ENCODE results near the gene FGF3. TPM values are rescaled to one million over a fixed set of nuclear protein-coding genes. Genes with fewer than 3 reads are reported as not detected.

FGF3 gene
- polyA plus RNA-seq, 1 donor from 2014 or later: 3.7 TPM

DNA sequence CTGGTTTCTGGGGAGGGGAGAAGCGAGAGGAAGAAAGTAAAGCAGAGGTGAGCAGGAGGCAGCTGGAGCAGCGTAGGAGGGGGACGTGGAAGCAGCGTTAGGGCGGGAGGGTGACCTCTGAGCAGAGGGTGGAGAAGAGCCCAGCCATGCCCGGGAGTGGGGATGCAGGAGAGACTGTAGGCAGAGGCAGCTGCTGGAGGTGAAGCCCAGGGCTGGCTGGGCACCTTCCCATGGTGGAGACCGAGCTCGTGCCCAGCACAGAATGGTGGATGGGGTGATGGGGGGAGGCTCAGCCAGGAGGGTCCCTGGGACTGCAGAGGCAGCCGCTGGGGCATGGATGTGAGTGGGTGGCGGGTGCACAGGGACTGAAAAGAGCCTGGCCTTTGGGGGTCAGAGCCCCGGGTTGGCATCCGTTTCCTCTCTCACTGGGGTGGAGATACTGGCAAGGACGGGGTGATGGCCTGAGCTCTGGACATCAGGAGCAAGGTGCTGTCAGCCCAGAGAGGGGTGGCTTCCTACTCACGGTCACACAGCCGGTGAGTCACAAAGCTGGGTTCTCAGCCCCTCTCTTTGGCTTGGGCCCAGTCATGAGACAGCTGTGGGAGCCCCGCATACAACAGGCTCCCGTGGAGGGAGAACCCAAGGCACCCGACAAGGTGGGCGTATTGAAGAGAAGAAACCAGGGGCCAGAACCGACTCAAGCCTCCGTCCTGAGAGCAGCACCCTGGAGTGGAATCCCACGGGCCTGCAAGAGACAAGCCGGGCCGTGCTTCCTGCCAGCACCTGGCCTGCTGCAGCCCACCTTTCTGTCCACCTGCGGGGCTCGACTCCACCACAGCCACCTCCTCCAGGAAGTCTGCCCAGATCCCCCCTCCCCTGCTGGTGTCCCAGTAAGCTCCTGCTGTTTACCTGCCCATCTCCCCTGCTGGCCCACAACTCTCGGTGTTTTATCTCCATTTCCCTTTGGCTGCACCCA lies 45.8 kb upstream of the FGF3 start:
- no peaks in the 10 kb centered on the region for H4K20me1 ChIP-seq (ENCODE audit: insufficient read depth)
- no peak overlapping the region for H3K27ac ChIP-seq (ENCODE audit: low read length)
- no peak overlapping the region for H3K9ac ChIP-seq (ENCODE audit: low read length)
- TF ChIP-seq POLR2AphosphoS5 (IDR thresholded peaks at IDR 0.05) (no peak), EP300 (conservative IDR thresholded peaks at IDR 0.05; ENCODE audit: poor library complexity, severe bottlenecking) (no peak), TAF1 (IDR thresholded peaks at IDR 0.05; ENCODE audit: low read depth) (no peak), RAD21 (conservative IDR thresholded peaks at IDR 0.05) (no peak), SMC3 (conservative IDR thresholded peaks at IDR 0.05; ENCODE audit: poor library complexity) (no peak), MXI1 (conservative IDR thresholded peaks at IDR 0.05; ENCODE audit: poor library complexity, severe bottlenecking) (no peak), EZH2 (IDR thresholded peaks at IDR 0.05; ENCODE audit: borderline replicate concordance, insufficient read depth, low read length, poor library complexity, severe bottlenecking) (no peak)
- TF ChIP-seq, protein P1, sequence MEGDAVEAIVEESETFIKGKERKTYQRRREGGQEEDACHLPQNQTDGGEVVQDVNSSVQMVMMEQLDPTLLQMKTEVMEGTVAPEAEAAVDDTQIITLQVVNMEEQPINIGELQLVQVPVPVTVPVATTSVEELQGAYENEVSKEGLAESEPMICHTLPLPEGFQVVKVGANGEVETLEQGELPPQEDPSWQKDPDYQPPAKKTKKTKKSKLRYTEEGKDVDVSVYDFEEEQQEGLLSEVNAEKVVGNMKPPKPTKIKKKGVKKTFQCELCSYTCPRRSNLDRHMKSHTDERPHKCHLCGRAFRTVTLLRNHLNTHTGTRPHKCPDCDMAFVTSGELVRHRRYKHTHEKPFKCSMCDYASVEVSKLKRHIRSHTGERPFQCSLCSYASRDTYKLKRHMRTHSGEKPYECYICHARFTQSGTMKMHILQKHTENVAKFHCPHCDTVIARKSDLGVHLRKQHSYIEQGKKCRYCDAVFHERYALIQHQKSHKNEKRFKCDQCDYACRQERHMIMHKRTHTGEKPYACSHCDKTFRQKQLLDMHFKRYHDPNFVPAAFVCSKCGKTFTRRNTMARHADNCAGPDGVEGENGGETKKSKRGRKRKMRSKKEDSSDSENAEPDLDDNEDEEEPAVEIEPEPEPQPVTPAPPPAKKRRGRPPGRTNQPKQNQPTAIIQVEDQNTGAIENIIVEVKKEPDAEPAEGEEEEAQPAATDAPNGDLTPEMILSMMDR (IDR thresholded peaks at IDR 0.05; ENCODE audit: poor library complexity, severe bottlenecking): no peak
- TF ChIP-seq, protein P2, sequence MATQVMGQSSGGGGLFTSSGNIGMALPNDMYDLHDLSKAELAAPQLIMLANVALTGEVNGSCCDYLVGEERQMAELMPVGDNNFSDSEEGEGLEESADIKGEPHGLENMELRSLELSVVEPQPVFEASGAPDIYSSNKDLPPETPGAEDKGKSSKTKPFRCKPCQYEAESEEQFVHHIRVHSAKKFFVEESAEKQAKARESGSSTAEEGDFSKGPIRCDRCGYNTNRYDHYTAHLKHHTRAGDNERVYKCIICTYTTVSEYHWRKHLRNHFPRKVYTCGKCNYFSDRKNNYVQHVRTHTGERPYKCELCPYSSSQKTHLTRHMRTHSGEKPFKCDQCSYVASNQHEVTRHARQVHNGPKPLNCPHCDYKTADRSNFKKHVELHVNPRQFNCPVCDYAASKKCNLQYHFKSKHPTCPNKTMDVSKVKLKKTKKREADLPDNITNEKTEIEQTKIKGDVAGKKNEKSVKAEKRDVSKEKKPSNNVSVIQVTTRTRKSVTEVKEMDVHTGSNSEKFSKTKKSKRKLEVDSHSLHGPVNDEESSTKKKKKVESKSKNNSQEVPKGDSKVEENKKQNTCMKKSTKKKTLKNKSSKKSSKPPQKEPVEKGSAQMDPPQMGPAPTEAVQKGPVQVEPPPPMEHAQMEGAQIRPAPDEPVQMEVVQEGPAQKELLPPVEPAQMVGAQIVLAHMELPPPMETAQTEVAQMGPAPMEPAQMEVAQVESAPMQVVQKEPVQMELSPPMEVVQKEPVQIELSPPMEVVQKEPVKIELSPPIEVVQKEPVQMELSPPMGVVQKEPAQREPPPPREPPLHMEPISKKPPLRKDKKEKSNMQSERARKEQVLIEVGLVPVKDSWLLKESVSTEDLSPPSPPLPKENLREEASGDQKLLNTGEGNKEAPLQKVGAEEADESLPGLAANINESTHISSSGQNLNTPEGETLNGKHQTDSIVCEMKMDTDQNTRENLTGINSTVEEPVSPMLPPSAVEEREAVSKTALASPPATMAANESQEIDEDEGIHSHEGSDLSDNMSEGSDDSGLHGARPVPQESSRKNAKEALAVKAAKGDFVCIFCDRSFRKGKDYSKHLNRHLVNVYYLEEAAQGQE (IDR thresholded peaks at IDR 0.05; ENCODE audit: borderline replicate concordance): no peak
- no peak overlapping the region for H2AFZ ChIP-seq (ENCODE audit: low read depth, low read length)
- no peaks in the 10 kb centered on the region for H3K9me2 ChIP-seq (ENCODE audit: insufficient read depth, low read length)
- no peaks in the 10 kb centered on the region for H3K9me3 ChIP-seq (ENCODE audit: low read length)
- H3K4me2 ChIP-seq (ENCODE audit: low read length): no peak overlapping the region
- no peak overlapping the region for H3K4me3 ChIP-seq (ENCODE audit: low read length)
- H3K27me3 ChIP-seq (ENCODE audit: insufficient read depth, low read depth, low read length): no peaks in the 10 kb centered on the region
- H3K36me3 ChIP-seq (ENCODE audit: insufficient read depth, low read length): no peaks in the 10 kb centered on the region
- H3F3A ChIP-seq (ENCODE audit: insufficient read depth, low read length, poor library complexity, severe bottlenecking): no peaks in the 10 kb centered on the region
- no peaks in the 10 kb centered on the region for H3K79me2 ChIP-seq (replicated peaks; ENCODE audit: insufficient read depth, low read length)

DNA sequence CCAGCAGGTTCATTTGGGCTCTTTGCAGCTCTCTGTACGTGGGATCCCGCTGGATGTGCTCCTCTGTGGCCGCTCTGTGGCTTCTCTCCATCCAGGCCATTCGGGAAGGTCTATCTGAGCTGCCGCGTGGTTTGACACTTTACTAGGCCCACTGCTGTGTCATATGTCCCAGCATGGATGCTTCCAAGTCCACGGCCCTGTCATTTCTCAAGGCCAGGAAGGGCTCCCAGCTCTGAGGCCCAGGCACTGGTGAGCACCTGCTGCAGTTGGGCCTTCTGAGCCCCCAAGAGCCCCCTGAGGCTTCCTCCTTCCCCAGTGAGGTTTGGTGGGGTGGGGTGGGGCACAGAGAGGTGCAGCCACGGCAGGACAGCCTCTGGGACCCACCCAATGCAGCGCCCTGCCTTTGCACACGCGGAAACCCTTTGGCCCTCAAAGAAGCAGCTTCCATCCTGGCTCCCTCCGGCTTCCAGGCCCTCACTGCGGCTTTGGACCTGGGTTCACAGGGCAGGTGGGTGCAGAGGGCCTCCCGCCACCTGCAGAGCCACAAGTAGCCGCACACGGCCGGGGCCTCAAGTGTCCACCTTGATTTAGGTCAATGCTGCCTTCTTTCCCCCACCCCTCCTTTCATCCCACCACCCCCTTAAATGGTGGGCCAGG lies 44.5 kb upstream of the FGF3 start:
- no peak overlapping the region for H3K4me3 ChIP-seq (ENCODE audit: low read length)
- H3K9ac ChIP-seq (ENCODE audit: low read length): no peak overlapping the region
- no peaks in the 10 kb centered on the region for H3K9me3 ChIP-seq (ENCODE audit: low read length)
- H4K20me1 ChIP-seq (ENCODE audit: insufficient read depth): no peaks in the 10 kb centered on the region
- H3K4me2 ChIP-seq (ENCODE audit: low read length): no peak overlapping the region
- H3K79me2 ChIP-seq (replicated peaks; ENCODE audit: insufficient read depth, low read length): no peaks in the 10 kb centered on the region
- no peaks in the 10 kb centered on the region for H3K9me2 ChIP-seq (ENCODE audit: insufficient read depth, low read length)
- no peaks in the 10 kb centered on the region for H3F3A ChIP-seq (ENCODE audit: insufficient read depth, low read length, poor library complexity, severe bottlenecking)
- TF ChIP-seq, protein P1 (IDR thresholded peaks at IDR 0.05; ENCODE audit: poor library complexity, severe bottlenecking): no peak
- no peak for TF ChIP-seq MXI1 (conservative IDR thresholded peaks at IDR 0.05; ENCODE audit: poor library complexity, severe bottlenecking)
- no peak for TF ChIP-seq RAD21 (conservative IDR thresholded peaks at IDR 0.05)
- TF ChIP-seq EZH2 (IDR thresholded peaks at IDR 0.05; ENCODE audit: borderline replicate concordance, insufficient read depth, low read length, poor library complexity, severe bottlenecking): no peak
- TF ChIP-seq TAF1 (IDR thresholded peaks at IDR 0.05; ENCODE audit: low read depth): no peak
- no peak for TF ChIP-seq SMC3 (conservative IDR thresholded peaks at IDR 0.05; ENCODE audit: poor library complexity)
- TF ChIP-seq EP300 (conservative IDR thresholded peaks at IDR 0.05; ENCODE audit: poor library complexity, severe bottlenecking): no peak
- TF ChIP-seq POLR2AphosphoS5 (IDR thresholded peaks at IDR 0.05): no peak
- TF ChIP-seq, protein P2 (IDR thresholded peaks at IDR 0.05; ENCODE audit: borderline replicate concordance): no peak
- H2AFZ ChIP-seq (ENCODE audit: low read depth, low read length): no peak overlapping the region
- no peaks in the 10 kb centered on the region for H3K36me3 ChIP-seq (ENCODE audit: insufficient read depth, low read length)
- no peaks in the 10 kb centered on the region for H3K27me3 ChIP-seq (ENCODE audit: insufficient read depth, low read depth, low read length)
- H3K27ac ChIP-seq (ENCODE audit: low read length): no peak overlapping the region

All from neural cell (in vitro differentiated cells).